Coronary artery (tissue), 2 donors: Measurements from ENCODE around the gene GALNT8.

Source experiments
- DNase-seq: peaks from one replicate; pipeline ENCODE4 v3.0.0-alpha.2; 2017; ENCODE audit warnings: low spot score
- H3K27ac ChIP-seq, 2 donors: fragments of 200-600 bp; sonication (generic); one replicate each; pipeline ENCODE4 v1.5.1; 2016 to 2019
- H3K4me3 ChIP-seq: fragments of 200-600 bp; sonication (generic); 2 replicates; pipeline ENCODE4 v1.5.1; 2016; ENCODE audit warnings: mild to moderate bottlenecking, moderate library complexity
- CTCF ChIP-seq: fragments of 200-600 bp; sonication (generic); IDR thresholded peaks from one replicate; pipeline ENCODE4 v1.5.1; 2019; ENCODE audit warnings: antibody characterized with exemption

The GALNT8 gene

GRCh38 chr12:4807813-4808212 is 87.6 kb downstream of the GALNT8 start:
- Histone ChIP-seq H3K27ac (no peak overlapping the region), H3K4me3 (no peak overlapping the region)
- no peak for TF ChIP-seq CTCF
- DNase-seq: no peak

- Histone ChIP-seq H3K4me3 (peak overlapping the region; percentile 67), H3K27ac (no peak overlapping the region)
- DNase-seq: no peak
- TF ChIP-seq CTCF: no peak
Observed at GRCh38 chr12:4809013-4809448, 88.8 kb downstream of the GALNT8 start.

- DNase-seq: no peak
- H3K27ac ChIP-seq: no peak overlapping the region
- no peak for TF ChIP-seq CTCF
- H3K4me3 ChIP-seq: peak overlapping the region; percentile 67
Observed at GRCh38 chr12:4809449-4810218, 89.4 kb downstream of the GALNT8 start.

- no peak overlapping the region for H3K27ac ChIP-seq
- no peak for TF ChIP-seq CTCF
- peak overlapping the region; percentile 67 for H3K4me3 ChIP-seq
- no peak for DNase-seq
Observed at GRCh38 chr12:4810219-4810671, 90.0 kb downstream of the GALNT8 start.

GRCh38 chr12:4812624-4813327 is 92.6 kb downstream of the GALNT8 start:
- no peak for TF ChIP-seq CTCF
- Histone ChIP-seq H3K27ac (no peak overlapping the region), H3K4me3 (no peak overlapping the region)
- DNase-seq: no peak

- no peak overlapping the region for H3K27ac ChIP-seq
- TF ChIP-seq CTCF: no peak
- no peak for DNase-seq
- no peak overlapping the region for H3K4me3 ChIP-seq
Observed at GRCh38 chr12:4813741-4814140, 93.5 kb downstream of the GALNT8 start.
